HG02885 (cell line): ENCODE data around the gene TMIGD1.
"Not testable (repeated sequence)": the region's sequence is repeated elsewhere in the genome, so short reads cannot be mapped to it uniquely, and the experiment has no call there.

Experiments used
- ATAC-seq: cut with Tn5 transposase; IDR thresholded peaks from one replicate; pipeline ENCODE4 v1.9.1; 2021; ENCODE audit warnings: mild to moderate bottlenecking; ENCODE audit not compliant: unreplicated experiment, poor library complexity

Gene TMIGD1

GRCh38 chr17:30360086-30360808, 26.4 kb upstream of the TMIGD1 start:
- no peak for ATAC-seq

- no peak for ATAC-seq
These were observed 24.4 kb upstream of the TMIGD1 start for GRCh38 chr17:30358055-30358760.

DNA sequence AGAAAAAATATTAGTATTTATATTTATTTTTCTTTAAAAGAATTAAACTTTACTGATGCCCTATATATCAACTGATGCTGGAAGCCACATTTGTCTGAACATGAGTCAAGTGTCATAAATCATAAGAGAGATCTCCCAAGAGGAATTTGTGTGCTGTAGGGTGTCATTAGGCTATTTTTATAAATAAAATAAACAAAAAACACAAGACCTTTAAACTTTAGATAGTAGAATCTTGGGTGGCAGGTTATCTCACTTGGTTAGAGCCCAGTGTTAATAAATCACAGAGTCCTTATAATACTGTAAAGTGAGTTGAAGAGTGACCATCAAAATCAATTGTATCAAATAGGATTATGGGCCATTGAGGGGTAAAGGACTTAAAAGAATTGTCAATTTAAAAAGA, 23.6 kb upstream of the TMIGD1 start:
- no peak for ATAC-seq

- no peak for ATAC-seq
These were observed 20.8 kb upstream of the TMIGD1 start for GRCh38 chr17:30354701-30355100.

GRCh38 chr17:30352240-30352814, 18.5 kb upstream of the TMIGD1 start:
- no peak for ATAC-seq

- ATAC-seq, result no peak
These were observed 17.9 kb upstream of the TMIGD1 start for GRCh38 chr17:30351735-30352134.

GRCh38 chr17:30351263-30351662, 17.4 kb upstream of the TMIGD1 start:
- not testable (repeated sequence) for ATAC-seq

DNA sequence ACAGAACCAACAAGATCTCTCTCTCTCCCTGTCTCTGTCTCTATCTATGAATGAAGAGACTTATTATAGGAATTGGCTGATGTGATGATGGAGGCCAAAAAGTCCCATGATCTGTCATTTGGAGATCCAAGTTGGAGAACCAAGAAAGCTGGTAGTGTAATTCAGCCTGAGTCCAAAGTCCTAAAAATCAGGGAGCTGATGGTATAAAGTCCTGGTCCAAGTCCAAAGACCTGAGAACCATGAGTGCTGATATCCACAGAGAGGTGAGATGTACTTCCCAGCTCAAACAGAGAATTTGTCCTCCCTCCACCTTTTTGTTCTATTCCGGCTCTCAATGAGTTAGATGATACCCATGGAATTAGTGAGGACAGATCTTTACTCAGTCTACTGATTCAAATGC, 15.4 kb upstream of the TMIGD1 start:
- ATAC-seq, result no peak

GRCh38 chr17:30347488-30347887, 13.6 kb upstream of the TMIGD1 start:
- no peak for ATAC-seq

DNA sequence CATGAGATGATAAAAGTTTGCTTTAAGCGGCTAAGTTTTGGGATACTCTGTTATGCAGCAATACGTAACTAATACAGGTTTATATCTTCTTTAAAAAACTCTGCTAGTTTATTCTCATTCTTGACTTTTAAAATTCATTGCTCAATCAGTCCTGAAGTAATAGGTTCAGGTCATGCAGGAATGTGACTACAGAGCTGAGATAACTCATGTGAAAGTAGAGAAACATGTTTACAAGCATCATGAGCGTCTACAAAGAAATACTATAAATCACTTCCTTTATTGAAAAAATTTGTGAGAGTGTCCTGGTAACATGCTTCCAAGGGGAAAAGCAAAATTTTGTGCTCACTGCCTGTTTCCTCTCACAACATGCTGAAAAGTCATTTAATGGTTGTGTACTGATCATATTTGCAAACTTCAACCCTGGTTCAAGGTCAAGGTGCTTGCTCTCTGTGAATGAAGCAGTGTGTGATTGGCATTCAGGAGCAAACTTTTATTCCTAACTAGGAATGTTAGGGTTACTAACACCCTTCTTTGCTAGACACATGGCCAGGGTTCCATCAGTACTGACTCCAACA, 12.5 kb upstream of the TMIGD1 start:
- no peak for ATAC-seq

- no peak for ATAC-seq
These were observed 11.7 kb upstream of the TMIGD1 start for GRCh38 chr17:30345527-30346075.

DNA sequence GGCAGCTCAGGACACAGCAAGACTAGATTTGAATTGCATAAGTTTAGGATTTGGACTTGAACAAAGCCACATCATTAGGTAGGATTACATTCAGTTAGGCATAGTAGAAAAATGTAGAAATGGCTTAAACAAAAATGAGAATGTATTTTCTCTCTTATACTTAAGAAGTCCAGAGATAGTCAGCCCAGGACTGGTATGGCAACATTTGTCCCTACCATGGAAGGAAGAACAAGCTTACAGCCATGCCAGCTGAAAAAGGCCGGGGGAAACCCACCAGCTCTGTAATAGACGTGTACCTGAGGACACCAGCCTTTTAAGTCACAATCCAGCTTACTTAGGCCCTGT, 11.2 kb upstream of the TMIGD1 start:
- ATAC-seq, result no peak

GRCh38 chr17:30344283-30345088, 10.6 kb upstream of the TMIGD1 start:
- no peak for ATAC-seq

DNA sequence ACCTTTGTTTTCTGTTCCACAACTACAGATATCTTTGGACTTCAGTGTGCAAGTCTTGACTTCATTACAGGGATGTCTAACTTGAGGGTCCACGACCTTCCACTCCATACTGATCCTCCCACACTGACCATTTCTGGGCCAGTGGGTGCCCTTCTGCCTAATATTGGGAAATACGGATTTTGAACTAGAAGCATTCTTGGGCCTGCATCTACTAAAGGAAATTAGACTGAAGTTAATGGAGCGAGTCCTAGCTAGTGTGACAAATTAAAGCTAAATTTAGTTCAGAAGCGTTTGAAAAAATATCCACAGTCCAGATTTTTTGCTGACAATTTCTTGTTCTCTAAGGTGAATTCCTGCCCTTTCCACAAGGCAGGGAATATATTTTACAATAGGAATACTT, 9.9 kb upstream of the TMIGD1 start:
- no peak for ATAC-seq

DNA sequence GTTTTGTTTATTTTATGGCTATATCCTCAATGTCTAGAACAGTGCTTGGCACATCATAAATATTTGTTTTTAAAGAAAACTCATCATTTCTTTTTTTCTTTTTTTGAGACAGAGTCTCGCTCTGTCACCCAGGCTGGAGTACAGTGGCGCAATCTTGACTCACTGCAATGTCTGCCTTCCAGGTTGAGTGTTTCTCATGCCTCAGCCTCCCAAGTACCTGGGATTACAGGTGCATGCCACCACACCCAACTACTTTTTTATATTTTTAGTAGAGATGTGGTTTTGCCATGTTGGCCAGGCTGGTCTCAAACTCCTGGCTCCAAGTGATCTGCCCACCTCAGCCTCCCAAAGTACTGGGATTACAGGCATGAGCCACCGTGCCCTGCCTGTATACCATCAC, 9.4 kb upstream of the TMIGD1 start:
- not testable (repeated sequence) for ATAC-seq

DNA sequence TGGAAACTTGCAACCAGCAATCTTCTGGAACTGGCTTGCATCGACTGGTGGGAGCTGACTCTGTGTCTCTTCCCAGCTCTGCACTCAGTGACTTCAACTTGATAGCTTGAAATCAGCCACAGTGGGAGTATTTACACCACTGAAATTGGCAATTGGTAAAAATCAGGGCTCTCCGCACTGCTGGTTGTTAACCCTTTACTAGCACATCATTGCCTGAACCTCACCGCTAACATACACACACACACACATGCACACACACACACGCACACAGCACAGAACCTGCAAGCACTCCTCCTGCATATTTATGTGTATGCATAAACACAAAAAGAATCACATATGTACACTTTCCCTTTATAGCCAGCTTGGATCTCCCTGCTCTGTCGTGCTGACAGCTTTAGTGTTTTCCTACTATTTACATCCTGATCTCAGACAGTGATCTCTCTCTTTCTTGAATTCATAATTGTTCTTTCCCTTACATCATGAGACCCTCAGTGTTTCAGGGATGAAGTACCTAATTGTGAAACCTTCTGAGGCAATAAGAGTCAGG, 7.9 kb upstream of the TMIGD1 start:
- ATAC-seq, result no peak

- ATAC-seq, result no peak
These were observed 7.0 kb upstream of the TMIGD1 start for GRCh38 chr17:30340801-30341356.

GRCh38 chr17:30339086-30339485, 5.2 kb upstream of the TMIGD1 start:
- ATAC-seq, result no peak

DNA sequence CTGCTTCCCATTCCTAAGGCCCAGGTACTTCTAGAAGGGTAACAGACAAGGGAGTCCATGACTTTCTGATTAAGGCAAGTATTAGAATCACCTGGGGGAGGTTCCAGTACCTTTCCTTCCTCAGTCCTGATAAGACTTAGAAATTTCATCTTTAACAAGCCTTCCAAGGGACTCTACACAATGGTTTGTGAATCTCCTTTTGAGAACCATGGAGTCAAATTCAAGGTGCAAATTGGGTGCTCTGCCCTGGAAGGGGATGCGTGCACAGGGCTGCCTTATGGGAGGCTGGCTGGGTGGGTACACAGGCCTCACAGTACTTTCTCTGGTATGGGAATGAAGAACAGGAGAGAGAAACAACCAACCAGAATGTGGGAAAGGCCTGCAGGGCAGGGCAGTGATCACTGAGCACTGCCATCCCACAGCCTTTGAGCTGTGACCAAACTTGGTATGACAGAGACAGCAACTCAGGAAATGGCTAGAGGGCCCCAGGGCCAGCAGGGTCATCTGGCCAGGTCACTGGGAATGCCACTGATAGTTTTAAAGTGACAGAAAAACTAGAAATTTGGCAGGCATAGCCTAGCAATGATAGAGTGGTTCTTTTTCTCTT, 3.6 kb upstream of the TMIGD1 start:
- ATAC-seq, result no peak
